BLaER1 (cell line): Measurements from ENCODE around the gene EMC1.
"Not testable (repeated sequence)": the region's sequence is repeated elsewhere in the genome, so short reads cannot be mapped to it uniquely, and the experiment has no call there.

Experiments
- H3K27ac ChIP-seq: shearing (Covaris generic); formaldehyde crosslinking; 2 replicates; pipeline ENCODE4 v1.8.1; 2022
- H3K27me3 ChIP-seq: shearing (Covaris generic); formaldehyde crosslinking; 2 replicates; pipeline ENCODE4 v1.8.1; 2022
- H3K36me3 ChIP-seq: shearing (Covaris generic); formaldehyde crosslinking; 2 replicates; pipeline ENCODE4 v1.8.1; 2022
- H3K4me1 ChIP-seq: shearing (Covaris generic); formaldehyde crosslinking; 2 replicates; pipeline ENCODE4 v1.8.1; 2022
- H3K4me2 ChIP-seq: shearing (Covaris generic); formaldehyde crosslinking; 2 replicates; pipeline ENCODE4 v1.8.1; 2022
- H3K4me3 ChIP-seq: shearing (Covaris generic); formaldehyde crosslinking; 2 replicates; pipeline ENCODE4 v1.8.1; 2022
- H3K9ac ChIP-seq: shearing (Covaris generic); formaldehyde crosslinking; 2 replicates; pipeline ENCODE4 v1.8.1; 2022
- H3K9me3 ChIP-seq: shearing (Covaris generic); formaldehyde crosslinking; 2 replicates; pipeline ENCODE4 v1.8.1; 2022
- H4K20me1 ChIP-seq: shearing (Covaris generic); formaldehyde crosslinking; 2 replicates; pipeline ENCODE4 v1.8.1; 2022
- Cebpa-rat ChIP-seq: shearing (Covaris generic); IDR thresholded peaks from 2 replicates; pipeline ENCODE4 v1.8.1; 2022

EMC1 gene

DNA sequence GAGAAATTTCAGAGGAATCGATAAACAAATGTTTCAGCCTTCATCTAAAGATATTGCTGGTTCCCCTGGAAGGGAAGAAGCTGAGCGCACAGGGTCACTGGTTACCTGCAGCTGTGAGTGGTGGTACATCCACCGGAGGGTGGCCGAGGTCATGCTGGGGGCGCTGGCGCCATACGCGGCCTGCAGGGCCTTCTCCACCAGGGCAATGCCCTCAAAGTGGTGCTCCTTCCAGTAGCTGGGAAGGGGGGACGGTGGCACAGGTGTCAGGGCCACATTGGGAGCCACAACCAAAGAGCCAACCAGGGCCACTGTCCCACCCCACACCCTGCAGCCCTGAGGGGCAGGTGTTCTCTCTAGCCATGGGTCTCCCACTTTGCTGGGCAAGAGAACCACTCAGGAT is 32.6 kb upstream of the EMC1 start:
- Histone ChIP-seq H3K36me3 (0 out of 2 replicates have a peak, but pooled peaks cover 7% of the 10 kb centered on the region), H3K4me1 (peaks cover 6% of the 10 kb centered on the region), H3K9ac (no peak overlapping the region), H3K27me3 (peaks cover 2% of the 10 kb centered on the region; the same call in 1 of the 2 replicates), H3K27ac (no peak overlapping the region), H3K4me2 (no peak overlapping the region), H3K4me3 (no peak overlapping the region), H3K9me3 (no peaks in the 10 kb centered on the region), H4K20me1 (no peaks in the 10 kb centered on the region)
- no peak for TF ChIP-seq Cebpa-rat

DNA sequence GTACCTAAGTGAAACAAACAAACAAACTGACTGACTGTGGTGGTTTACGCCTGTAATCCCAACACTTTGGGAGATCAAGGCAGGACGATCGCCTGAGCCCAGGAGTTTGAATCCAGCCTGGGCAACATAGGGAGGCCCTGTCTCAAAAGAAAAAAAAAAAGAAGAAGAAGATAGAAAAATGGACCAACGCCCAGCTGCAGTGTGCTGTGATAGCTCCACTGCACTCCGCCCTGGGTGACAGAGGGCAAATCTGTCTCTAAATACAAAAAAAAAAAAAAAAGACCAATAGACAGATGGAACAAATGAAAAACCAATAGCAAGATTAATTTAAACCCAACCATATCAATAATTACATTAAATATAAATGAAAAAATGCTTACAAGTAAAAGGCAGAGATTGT is 23.3 kb upstream of the EMC1 start:
- Histone ChIP-seq H3K4me2 (no peak overlapping the region), H4K20me1 (no peaks in the 10 kb centered on the region), H3K4me3 (no peak overlapping the region), H3K9ac (no peak overlapping the region), H3K27ac (no peak overlapping the region), H3K4me1 (no peaks in the 10 kb centered on the region), H3K36me3 (no peaks in the 10 kb centered on the region), H3K9me3 (peaks cover 21% of the 10 kb centered on the region), H3K27me3 (no peaks in the 10 kb centered on the region)
- TF ChIP-seq Cebpa-rat = no peak

DNA sequence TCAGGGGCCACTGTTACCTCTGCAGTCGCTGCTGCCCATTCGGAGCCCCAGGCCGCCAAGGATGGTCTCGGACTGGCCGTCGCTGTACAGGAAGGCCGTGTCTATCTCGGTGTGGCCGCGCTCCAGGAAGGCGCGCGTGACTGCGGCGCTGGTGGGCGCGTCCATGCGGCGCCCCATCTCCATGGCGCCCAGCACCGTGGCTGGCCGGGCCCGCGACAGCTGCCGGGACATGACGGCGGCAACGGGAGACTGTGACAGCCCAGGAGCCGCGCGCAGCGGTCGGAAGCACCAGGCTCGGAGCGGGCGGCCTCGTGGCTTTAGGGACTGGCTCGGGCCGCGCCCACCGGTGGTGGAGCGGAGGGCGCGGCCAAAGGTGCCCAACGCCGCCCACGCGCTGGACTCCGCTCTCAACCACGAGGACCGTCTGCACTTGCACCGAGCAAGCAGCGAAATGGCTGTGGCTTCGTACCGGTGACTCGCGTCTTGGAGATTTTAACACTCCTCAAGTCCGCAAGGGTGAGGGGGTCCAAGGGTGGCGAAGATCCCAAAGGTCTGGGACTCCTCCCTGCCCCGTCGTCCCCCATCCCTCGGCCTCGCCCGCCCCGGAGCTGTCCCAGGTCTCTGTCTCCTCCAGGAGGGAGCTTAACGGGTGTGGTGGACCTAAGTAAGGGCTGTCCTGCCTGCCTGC is 22.7 kb upstream of the EMC1 start:
- not testable (repeated sequence) for H3K27me3 ChIP-seq, H3K4me3 ChIP-seq, H3K36me3 ChIP-seq, H4K20me1 ChIP-seq, H3K4me1 ChIP-seq, H3K4me2 ChIP-seq, H3K27ac ChIP-seq, H3K9ac ChIP-seq
- H3K9me3 ChIP-seq = peaks cover 21% of the 10 kb centered on the region

- Histone ChIP-seq H3K9ac (no peak overlapping the region), H3K27ac (no peak overlapping the region), H3K9me3 (peaks cover 21% of the 10 kb centered on the region), H3K4me1 (no peaks in the 10 kb centered on the region), H3K4me3 (no peak overlapping the region), H4K20me1 (no peaks in the 10 kb centered on the region), H3K27me3 (no peaks in the 10 kb centered on the region), H3K36me3 (no peaks in the 10 kb centered on the region), H3K4me2 (no peak overlapping the region)
- no peak for TF ChIP-seq Cebpa-rat
Measured at GRCh38 chr1:19273106-19273843, 22.0 kb upstream of the EMC1 start.

DNA sequence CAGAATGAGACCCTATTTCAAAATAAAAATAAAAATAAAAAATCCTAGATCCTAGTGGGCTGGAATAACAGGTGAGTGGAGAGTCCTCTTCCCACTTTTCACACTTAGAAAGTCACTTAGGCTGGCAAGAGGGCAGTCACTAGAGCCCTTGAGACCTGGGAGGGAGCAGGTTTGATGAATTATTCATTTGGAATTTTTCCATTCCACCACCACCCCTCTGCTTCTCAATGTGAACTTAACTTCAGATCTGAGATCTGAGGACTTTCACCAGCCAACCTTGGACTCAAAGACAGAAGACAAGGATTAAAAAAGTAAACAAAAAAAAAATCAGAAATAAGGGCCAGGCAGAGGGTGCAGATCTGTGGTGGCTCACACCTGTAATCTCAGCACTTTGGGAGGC is 20.7 kb upstream of the EMC1 start:
- Histone ChIP-seq H3K36me3 (no peaks in the 10 kb centered on the region), H3K27me3 (no peaks in the 10 kb centered on the region), H3K9ac (no peak overlapping the region), H4K20me1 (no peaks in the 10 kb centered on the region), H3K9me3 (peaks cover 21% of the 10 kb centered on the region), H3K4me2 (no peak overlapping the region), H3K27ac (no peak overlapping the region), H3K4me3 (no peak overlapping the region), H3K4me1 (no peaks in the 10 kb centered on the region)
- TF ChIP-seq Cebpa-rat = no peak

- not testable (repeated sequence) for H3K27ac ChIP-seq, H3K36me3 ChIP-seq, H3K9ac ChIP-seq, H3K4me3 ChIP-seq, H3K4me1 ChIP-seq, H3K27me3 ChIP-seq, H3K4me2 ChIP-seq, H4K20me1 ChIP-seq
- H3K9me3 ChIP-seq = peaks cover 18% of the 10 kb centered on the region
Measured at GRCh38 chr1:19270343-19270730, 19.0 kb upstream of the EMC1 start.

DNA sequence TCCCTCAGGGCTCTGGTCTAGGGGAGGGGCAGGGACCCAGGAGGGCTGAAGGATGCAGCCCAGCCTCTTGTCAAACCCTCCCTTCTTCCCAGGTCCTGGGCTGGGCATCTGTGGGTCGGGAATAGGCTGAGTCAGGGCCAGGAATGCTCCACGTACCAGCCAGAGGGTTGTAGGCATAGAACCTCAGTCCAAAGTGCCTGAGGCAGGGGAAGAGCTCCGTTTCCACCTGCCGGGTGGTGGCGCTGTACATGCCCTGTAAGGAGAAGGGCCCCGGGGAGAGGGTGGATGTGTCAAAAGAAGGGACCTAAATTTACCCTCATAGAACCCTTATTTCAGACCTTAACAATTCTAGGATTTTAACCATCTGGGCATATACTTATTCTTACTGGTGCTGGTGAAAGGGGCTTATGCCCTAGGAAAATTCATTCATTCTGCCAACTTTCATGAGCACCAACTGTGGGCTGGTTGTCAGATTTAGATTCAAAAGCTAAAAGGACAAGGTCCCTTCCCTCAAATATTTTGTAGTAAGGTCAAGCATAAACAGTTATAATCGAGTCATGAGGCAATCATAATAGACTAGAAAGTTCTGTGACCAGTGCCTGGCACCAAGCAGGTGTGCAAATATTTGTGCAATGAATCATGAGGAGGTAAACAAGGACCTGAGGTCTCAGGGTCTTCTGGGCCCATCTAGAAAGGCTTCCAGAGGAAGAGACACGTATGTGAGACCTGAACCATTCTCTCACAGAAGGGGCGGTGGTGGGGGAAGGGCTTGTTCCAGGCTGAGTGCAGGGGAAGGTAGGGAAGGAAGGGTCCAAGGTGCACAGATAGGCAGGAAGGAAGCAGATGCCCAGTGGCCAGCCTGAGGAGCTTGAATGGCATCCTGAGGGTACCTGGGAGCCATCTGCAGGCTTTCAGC is 18.4 kb upstream of the EMC1 start:
- H3K9me3 ChIP-seq = peaks cover 12% of the 10 kb centered on the region
- H3K4me2 ChIP-seq, H3K4me3 ChIP-seq, H3K27ac ChIP-seq, H3K27me3 ChIP-seq, H3K9ac ChIP-seq, H3K36me3 ChIP-seq, H4K20me1 ChIP-seq, H3K4me1 ChIP-seq: not testable (repeated sequence)

GRCh38 chr1:19268445-19268844 is 17.1 kb upstream of the EMC1 start:
- H3K9ac ChIP-seq = no peak overlapping the region
- H4K20me1 ChIP-seq = no peaks in the 10 kb centered on the region
- H3K4me2 ChIP-seq = no peak overlapping the region

DNA sequence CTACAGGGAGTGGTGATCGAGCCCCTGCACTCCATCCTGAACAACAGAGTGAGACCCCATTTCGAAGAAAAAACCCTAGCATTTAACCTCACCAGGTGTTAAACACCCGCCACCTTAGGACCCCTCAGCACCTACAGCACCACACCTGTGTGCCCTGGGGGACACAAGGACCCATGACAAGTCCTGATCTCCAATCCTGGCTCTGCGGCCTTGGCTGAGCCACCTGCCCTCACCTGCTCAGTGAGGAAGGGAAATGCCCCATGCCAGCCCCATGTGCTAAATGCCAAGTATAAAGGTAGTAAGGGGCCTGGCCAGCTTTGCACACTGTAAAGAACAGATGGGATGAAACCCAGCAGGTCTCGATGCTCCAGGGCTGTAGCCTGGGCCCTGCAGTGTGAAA is 11.4 kb upstream of the EMC1 start:
- Histone ChIP-seq H3K4me1 (no peaks in the 10 kb centered on the region), H4K20me1 (peaks cover 27% of the 10 kb centered on the region), H3K9ac (no peak overlapping the region)

More at GRCh38 chr1:19268445-19268844, 17.1 kb upstream of the EMC1 start:
- no peak for TF ChIP-seq Cebpa-rat
- Histone ChIP-seq H3K4me1 (no peaks in the 10 kb centered on the region), H3K9me3 (peaks cover under 1% of the 10 kb centered on the region; the same call in 1 of the 2 replicates), H3K27ac (no peak overlapping the region), H3K27me3 (no peaks in the 10 kb centered on the region), H3K4me3 (no peak overlapping the region), H3K36me3 (0 out of 2 replicates have a peak, but pooled peaks cover 4% of the 10 kb centered on the region)

GRCh38 chr1:19262047-19262446 is 10.7 kb upstream of the EMC1 start:
- Histone ChIP-seq H3K27me3 (no peaks in the 10 kb centered on the region), H3K27ac (no peak overlapping the region), H3K4me1 (no peaks in the 10 kb centered on the region), H3K9ac (no peak overlapping the region), H3K4me2 (no peak overlapping the region), H3K9me3 (no peaks in the 10 kb centered on the region), H3K4me3 (no peak overlapping the region), H4K20me1 (peaks cover 34% of the 10 kb centered on the region), H3K36me3 (peaks cover 53% of the 10 kb centered on the region)
- no peak for TF ChIP-seq Cebpa-rat

More for the DNA sequence above, 11.4 kb upstream of the EMC1 start:
- TF ChIP-seq Cebpa-rat = no peak
- Histone ChIP-seq H3K9me3 (no peaks in the 10 kb centered on the region), H3K36me3 (peaks cover 46% of the 10 kb centered on the region), H3K27ac (no peak overlapping the region), H3K4me3 (no peak overlapping the region), H3K27me3 (no peaks in the 10 kb centered on the region), H3K4me2 (no peak overlapping the region)
